Breast epithelium (tissue), 4 donors: Measurements from ENCODE around the gene WDR93. TPM values are rescaled to one million over a fixed set of nuclear protein-coding genes. Genes with fewer than 3 reads are reported as not detected.

Source experiments
- DNase-seq, 2 donors: peaks; one replicate each; pipeline ENCODE4 v3.0.0-alpha.2; 2019; ENCODE audit warnings: low spot score in 2 of 2
- H3K27ac ChIP-seq, 2 donors: fragments of 200-600 bp; sonication (generic) in 1 of 2; one replicate each; pipeline ENCODE4 v1.5.1; 2016 to 2019; ENCODE audit warnings: mild to moderate bottlenecking in 1 of 2
- H3K27me3 ChIP-seq, 2 donors: fragments of 200-600 bp; sonication (generic) in 1 of 2; one replicate each; pipeline versions ENCODE4 v1.5.1 to v1.6.0; 2017 to 2019; ENCODE audit warnings: control low read depth in 1 of 2, mild to moderate bottlenecking in 1 of 2
- H3K36me3 ChIP-seq: fragments of 200-600 bp; one replicate; pipeline ENCODE4 v1.5.1; 2019
- H3K4me1 ChIP-seq, 2 donors: fragments of 200-600 bp; sonication (generic); one replicate each; pipeline ENCODE4 v1.5.1; 2016 to 2019; ENCODE audit warnings: control low read depth in 1 of 2
- H3K4me3 ChIP-seq, 3 donors: fragments of 200-600 bp; sonication (generic); 1 replicate in 2 of 3; 2 replicates in 1 of 3; pipeline ENCODE4 v1.5.1; 2016 to 2019; ENCODE audit warnings: mild to moderate bottlenecking in 3 of 3, moderate library complexity in 2 of 3
- H3K9me3 ChIP-seq, 2 donors: fragments of 200-600 bp; sonication (generic) in 1 of 2; one replicate each; pipeline ENCODE4 v1.5.1; 2016 to 2019; ENCODE audit warnings: control low read depth in 1 of 2
- POLR2A ChIP-seq: fragments of 450-650 bp; IDR thresholded peaks from one replicate; pipeline ENCODE4 v1.6.1; 2016; ENCODE audit warnings: antibody characterized with exemption, mild to moderate bottlenecking, moderate library complexity
- POLR2AphosphoS5 ChIP-seq, 3 donors: sonication (generic); formaldehyde crosslinking; IDR thresholded peaks; one replicate each; pipeline ENCODE4 v1.6.1; 2017; ENCODE audit warnings: antibody characterized with exemption in 3 of 3
- intact Hi-C: fragments of 100-400 bp; cut with DNase I; formaldehyde crosslinking; loops from one replicate; pipeline ENCODE4 v1.15.1; 2023; ENCODE audit warnings: low total_unique reads
- total RNA-seq, 3 donors: library from RNA; depleted of rRNA; stranded (reverse); fragments of >200 nt; gene quantifications; one replicate each; pipeline ENCODE4 v1.1.0, GENCODE V29; 2016
- TF ChIP-seq, protein P1 (sequence below), 3 donors: fragments of 450-650 bp; IDR thresholded peaks; one replicate each; pipeline ENCODE4 v1.5.1; 2016 to 2017; ENCODE audit warnings: antibody characterized with exemption in 3 of 3, mild to moderate bottlenecking in 3 of 3, moderate library complexity in 3 of 3

The WDR93 gene
- total RNA-seq, 3 donors from 2014 or later = 0.80 to 1.0 (median 0.98) TPM

DNA sequence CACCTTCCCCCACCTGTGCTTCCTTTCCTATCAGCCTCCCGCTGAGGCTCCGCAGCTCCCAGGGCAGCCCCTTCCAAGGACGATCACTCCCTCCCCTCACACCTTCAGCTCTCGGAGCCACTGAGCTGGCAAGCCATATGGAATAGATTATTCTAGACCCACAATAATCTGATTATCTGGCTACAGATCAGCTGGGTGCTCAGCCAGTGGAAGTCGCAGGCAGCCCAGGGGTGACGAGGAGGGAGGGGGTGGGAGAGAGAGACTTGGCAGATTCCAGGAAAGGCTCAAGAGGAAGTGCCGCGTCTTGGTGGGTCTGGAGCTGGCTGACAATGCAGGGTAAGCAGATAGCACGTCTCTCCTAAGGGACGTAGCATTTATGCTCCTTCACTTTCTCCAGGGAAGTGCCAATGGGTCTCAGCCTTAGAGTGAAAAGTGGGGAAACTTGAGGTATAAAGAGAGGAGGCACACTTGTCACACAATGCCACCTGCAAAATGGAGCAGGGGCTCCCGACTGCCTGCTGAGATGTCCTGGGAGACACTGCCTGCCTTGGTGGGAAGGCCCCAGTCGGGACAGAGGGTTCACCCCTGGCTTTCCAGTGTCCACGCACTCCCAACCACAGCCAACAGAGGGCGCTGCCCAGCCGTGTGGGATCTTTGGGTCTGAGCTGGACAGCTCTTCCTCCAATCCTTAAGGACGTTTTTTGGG, 69.8 kb downstream of the WDR93 start:
- Histone ChIP-seq H3K4me1 (peaks cover 0 to 8% of the 10 kb centered on the region in 2 donors), H3K27me3 (no peaks in the 10 kb centered on the region), H3K4me3 (no peak overlapping the region), H3K36me3 (no peaks in the 10 kb centered on the region), H3K9me3 (no peaks in the 10 kb centered on the region), H3K27ac (peak overlapping the region; percentile 82 to 86)
- DNase-seq = peak; percentile 74 to 90
- intact Hi-C loops = no loop called here
- TF ChIP-seq POLR2AphosphoS5 (IDR thresholded peaks at IDR 0.05) (peak in 1 of 3 donors; percentile 0), POLR2A (no peak)
- TF ChIP-seq, protein P1, sequence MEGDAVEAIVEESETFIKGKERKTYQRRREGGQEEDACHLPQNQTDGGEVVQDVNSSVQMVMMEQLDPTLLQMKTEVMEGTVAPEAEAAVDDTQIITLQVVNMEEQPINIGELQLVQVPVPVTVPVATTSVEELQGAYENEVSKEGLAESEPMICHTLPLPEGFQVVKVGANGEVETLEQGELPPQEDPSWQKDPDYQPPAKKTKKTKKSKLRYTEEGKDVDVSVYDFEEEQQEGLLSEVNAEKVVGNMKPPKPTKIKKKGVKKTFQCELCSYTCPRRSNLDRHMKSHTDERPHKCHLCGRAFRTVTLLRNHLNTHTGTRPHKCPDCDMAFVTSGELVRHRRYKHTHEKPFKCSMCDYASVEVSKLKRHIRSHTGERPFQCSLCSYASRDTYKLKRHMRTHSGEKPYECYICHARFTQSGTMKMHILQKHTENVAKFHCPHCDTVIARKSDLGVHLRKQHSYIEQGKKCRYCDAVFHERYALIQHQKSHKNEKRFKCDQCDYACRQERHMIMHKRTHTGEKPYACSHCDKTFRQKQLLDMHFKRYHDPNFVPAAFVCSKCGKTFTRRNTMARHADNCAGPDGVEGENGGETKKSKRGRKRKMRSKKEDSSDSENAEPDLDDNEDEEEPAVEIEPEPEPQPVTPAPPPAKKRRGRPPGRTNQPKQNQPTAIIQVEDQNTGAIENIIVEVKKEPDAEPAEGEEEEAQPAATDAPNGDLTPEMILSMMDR (IDR thresholded peaks at IDR 0.05) = peak; percentile 82 to 98 (median 90)

DNA sequence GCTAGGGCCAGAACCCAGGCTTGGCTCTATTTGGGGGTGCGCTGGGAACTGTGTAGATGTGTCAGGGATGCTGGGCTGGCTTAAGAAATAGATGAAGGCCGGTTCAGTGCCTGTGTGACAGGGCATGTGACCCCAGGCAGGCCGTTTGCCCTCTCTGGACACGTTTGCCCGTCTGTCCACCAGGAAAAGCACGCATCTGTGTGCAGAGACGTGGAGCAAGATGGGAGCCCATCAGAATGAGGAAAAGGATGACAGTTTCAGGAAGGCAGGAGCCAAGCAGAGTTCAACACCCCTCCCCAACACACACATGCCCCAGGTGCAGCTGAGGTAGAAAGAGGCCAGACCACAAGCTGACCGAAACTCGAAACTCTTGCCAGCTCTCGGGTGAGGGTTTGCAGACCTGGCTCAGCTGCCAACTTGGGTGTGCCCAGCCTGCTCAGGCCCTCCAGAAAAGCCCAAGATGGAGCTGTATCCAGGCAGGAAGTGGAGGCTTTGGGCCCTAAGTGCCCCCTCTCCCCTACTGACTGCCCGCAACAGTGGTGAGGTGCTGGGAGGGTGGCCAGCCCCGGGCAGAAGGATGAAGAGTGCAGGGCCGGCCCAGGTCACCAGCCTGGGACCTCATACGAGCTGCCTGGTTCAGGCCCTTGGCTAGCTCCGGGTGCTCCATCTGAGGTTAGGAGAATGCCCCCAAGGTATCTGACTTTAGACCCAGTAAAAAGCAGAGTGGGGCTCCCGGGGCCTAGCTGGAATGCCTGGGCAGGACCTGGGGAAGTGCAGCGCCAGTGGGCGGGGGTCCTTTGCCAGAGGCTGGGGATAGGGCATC, 70.6 kb downstream of the WDR93 start:
- Histone ChIP-seq H3K9me3 (no peaks in the 10 kb centered on the region), H3K36me3 (no peaks in the 10 kb centered on the region), H3K27ac (peak overlapping the region; percentile 82 to 86), H3K4me3 (no peak overlapping the region), H3K4me1 (peaks cover 0 to 8% of the 10 kb centered on the region in 2 donors), H3K27me3 (no peaks in the 10 kb centered on the region)
- peak; percentile 77 for DNase-seq
- intact Hi-C loops = no loop called here
- no peak for TF ChIP-seq POLR2AphosphoS5 (IDR thresholded peaks at IDR 0.05)
- no peak for TF ChIP-seq POLR2A
- TF ChIP-seq, protein P1 (IDR thresholded peaks at IDR 0.05) = peak in 1 of 3 donors; percentile 23

DNA sequence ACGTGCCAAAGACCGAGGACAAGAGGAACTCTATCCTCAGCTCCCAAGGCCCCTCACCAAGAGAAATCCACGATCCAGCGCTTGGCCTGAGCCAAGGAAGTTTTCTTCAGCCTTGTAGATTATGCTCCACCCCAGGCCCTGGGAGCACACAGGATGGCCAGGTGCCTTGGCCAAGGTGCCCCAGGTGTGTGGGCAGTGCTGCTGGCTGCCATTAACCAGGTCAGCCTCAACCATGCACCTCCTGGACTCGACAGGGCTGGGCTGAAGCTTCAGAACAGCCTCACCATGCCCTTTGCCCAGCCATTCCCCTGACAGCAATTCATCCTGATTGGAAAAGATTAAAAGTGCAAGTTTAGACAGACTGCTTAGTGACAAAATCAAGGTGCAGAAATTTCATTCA, 71.3 kb downstream of the WDR93 start:
- no peak for TF ChIP-seq POLR2A
- H3K36me3 ChIP-seq = no peaks in the 10 kb centered on the region
- intact Hi-C loops = no loop called here
- no peaks in the 10 kb centered on the region for H3K27me3 ChIP-seq
- no peak overlapping the region for H3K4me3 ChIP-seq
- peak overlapping the region; percentile 82 to 86 for H3K27ac ChIP-seq
- peaks cover 0 to 8% of the 10 kb centered on the region in 2 donors for H3K4me1 ChIP-seq
- H3K9me3 ChIP-seq = no peaks in the 10 kb centered on the region
- no peak for DNase-seq

DNA sequence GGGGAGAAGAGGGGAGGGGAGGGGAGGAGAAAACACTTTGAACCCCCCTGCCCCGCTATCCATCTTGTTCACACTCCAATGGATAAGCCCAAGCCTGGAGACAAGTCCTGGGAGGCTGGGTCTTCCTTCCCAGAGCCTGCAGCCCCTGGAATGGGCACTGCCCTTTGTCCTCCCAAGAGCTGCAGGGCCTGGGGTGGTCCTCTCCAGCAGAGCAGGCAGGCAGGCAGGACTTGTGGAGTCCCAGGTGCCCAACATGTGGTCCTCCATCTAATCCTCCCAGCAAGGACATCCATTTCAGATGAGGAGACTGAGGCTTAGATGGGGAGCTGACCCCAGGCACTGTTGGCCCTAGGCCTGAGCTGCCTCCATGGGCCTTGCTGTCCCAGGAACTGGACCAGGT, 75.1 kb downstream of the WDR93 start:
- H3K36me3 ChIP-seq = no peaks in the 10 kb centered on the region
- peak overlapping the region; percentile 52 to 81 for H3K27ac ChIP-seq
- TF ChIP-seq POLR2A = no peak
- TF ChIP-seq, protein P1 (IDR thresholded peaks at IDR 0.05) = no peak
- no peak for TF ChIP-seq POLR2AphosphoS5 (IDR thresholded peaks at IDR 0.05)
- DNase-seq = no peak
- H3K9me3 ChIP-seq = no peaks in the 10 kb centered on the region
- no peak overlapping the region for H3K4me3 ChIP-seq
- H3K27me3 ChIP-seq = no peaks in the 10 kb centered on the region
- intact Hi-C loops = no loop called here
- peaks cover 0 to 8% of the 10 kb centered on the region in 2 donors for H3K4me1 ChIP-seq

DNA sequence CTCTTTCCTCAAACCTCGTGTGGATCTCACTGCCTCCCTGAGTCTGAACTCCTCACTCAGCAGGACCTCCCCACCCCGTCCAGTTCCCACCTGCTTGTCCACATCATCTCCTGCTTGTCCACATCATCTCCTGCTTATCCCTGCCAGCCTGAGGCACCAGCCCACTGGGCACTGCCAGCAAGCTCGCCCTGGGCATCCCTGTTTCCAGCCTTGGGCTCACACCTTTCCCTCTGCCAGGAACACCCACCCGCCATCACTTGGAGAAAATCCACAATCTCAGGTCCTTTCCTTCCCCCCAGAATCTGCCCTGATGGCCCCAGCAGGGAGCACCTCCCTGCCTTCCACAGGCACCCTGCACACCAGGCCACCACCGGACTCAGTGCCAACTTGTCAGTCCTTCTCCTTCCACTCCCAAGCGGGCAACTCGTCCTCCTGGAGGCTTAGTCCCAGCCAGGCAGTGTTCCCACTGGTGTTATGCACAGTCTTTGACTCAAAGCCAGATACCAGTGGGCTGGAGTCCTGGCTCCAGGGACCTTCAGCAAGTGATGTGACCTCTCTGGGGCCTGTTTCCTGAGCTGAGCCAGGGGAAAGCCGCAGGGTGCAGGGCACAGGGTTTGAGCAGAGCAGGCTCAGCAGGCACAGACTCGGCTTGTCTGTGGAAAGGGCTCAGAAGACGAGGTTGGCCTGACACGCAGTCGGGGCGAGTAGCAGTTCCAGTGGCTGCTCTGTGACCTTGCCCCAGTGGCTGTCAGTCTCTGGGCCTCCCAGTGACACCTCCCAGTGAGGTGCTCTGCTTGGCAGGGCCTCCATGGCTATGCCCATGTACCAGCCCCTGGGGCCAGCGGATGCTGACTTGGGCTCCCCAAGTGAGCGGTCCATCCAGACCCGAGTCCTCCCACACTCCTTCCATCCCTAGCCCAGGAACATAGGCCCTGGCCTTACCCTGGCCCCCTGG, 76.0 kb downstream of the WDR93 start:
- Histone ChIP-seq H3K4me3 (no peak overlapping the region), H3K9me3 (no peaks in the 10 kb centered on the region), H3K4me1 (peaks cover 0 to 8% of the 10 kb centered on the region in 2 donors), H3K27ac (peak overlapping the region; percentile 52 to 81), H3K27me3 (no peaks in the 10 kb centered on the region), H3K36me3 (no peaks in the 10 kb centered on the region)
- no peak for DNase-seq
- intact Hi-C loops = no loop called here
- TF ChIP-seq POLR2A = no peak
- TF ChIP-seq, protein P1 (IDR thresholded peaks at IDR 0.05) = no peak
- no peak for TF ChIP-seq POLR2AphosphoS5 (IDR thresholded peaks at IDR 0.05)
